ENCODE results near the gene KIF13A.

KIF13A gene

DNA sequence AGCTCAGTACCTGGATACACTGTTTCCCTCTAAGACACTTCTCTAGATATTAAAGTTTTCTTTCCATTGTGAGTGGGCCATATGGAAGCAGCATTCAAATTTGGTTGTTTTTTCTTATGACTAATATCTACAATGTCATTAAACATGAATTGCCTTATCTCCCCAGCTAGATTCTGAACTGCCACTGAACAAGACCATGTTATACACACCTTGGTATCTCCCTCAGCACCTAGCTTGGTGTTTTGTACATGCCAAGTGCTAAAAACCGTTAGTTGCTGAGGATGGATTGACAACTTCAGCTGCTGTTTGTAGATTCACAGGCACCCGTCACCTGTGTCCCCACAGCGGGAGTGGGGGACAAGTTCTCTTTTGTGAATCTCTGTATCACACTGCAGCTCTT lies 131.1 kb downstream of the KIF13A start:
- Histone ChIP-seq H3K27me3 (replicated peaks; ENCODE audit: insufficient read depth, low read length) (no peaks in the 10 kb centered on the region), H3K36me3 (replicated peaks; ENCODE audit: insufficient read depth, low read length) (no peaks in the 10 kb centered on the region), H3K27ac (ENCODE audit: low read length) (no peak overlapping the region), H3K9me3 (replicated peaks; ENCODE audit: insufficient read depth, low read length) (no peaks in the 10 kb centered on the region), H3K79me2 (ENCODE audit: low read length) (no peaks in the 10 kb centered on the region), H4K20me1 (ENCODE audit: insufficient read depth, low read length) (no peaks in the 10 kb centered on the region), H2AFZ (ENCODE audit: low read length) (no peak overlapping the region), H3K9me2 (replicated peaks; ENCODE audit: insufficient read depth, low read length) (no peaks in the 10 kb centered on the region), H3K9ac (ENCODE audit: low read length) (no peak overlapping the region), H3K4me3 (ENCODE audit: low read length) (no peak overlapping the region), H3K4me1 (ENCODE audit: low read length) (peaks cover 12% of the 10 kb centered on the region), H3F3A (ENCODE audit: insufficient read depth, low read length) (no peaks in the 10 kb centered on the region; the same call in 1 of the 2 replicates), H3K4me2 (ENCODE audit: low read depth, low read length) (no peak overlapping the region)
- TF ChIP-seq EZH2phosphoT487 (IDR thresholded peaks at IDR 0.05; ENCODE audit: low read length) (no peak), EZH2 (optimal IDR thresholded peaks at IDR 0.05; ENCODE audit: low read depth, low read length) (no peak)
- DNase-seq = no peak

DNA sequence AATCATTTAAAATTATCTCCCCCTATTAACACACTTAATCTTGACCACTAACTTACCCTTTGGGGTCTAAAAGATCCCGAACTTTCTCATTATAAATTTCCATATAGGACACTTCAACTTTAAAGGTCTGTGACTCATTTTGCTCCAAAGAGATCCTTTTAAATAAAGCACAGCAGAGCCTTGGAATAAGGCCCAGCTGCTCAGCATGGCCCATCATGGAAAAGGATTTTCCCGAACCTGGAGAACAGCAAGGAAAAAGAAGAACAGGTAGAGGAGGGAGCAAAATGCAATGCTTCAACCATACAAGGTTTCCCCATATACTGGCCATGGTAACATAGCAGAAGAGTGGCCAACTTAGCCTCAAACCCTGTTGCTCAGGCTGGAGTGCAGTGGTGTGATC lies 132.1 kb downstream of the KIF13A start:
- Histone ChIP-seq H4K20me1 (ENCODE audit: insufficient read depth, low read length) (no peaks in the 10 kb centered on the region), H3K79me2 (ENCODE audit: low read length) (no peaks in the 10 kb centered on the region), H3K4me2 (ENCODE audit: low read depth, low read length) (no peak overlapping the region), H3K27me3 (replicated peaks; ENCODE audit: insufficient read depth, low read length) (no peaks in the 10 kb centered on the region), H3K9ac (ENCODE audit: low read length) (no peak overlapping the region), H2AFZ (ENCODE audit: low read length) (no peak overlapping the region), H3K4me1 (ENCODE audit: low read length) (peaks cover 20% of the 10 kb centered on the region), H3F3A (ENCODE audit: insufficient read depth, low read length) (no peaks in the 10 kb centered on the region; the same call in 1 of the 2 replicates), H3K9me3 (replicated peaks; ENCODE audit: insufficient read depth, low read length) (no peaks in the 10 kb centered on the region), H3K27ac (ENCODE audit: low read length) (no peak overlapping the region), H3K9me2 (replicated peaks; ENCODE audit: insufficient read depth, low read length) (no peaks in the 10 kb centered on the region), H3K4me3 (ENCODE audit: low read length) (no peak overlapping the region), H3K36me3 (replicated peaks; ENCODE audit: insufficient read depth, low read length) (no peaks in the 10 kb centered on the region)
- no peak for DNase-seq
- TF ChIP-seq CTCF (IDR thresholded peaks at IDR 0.05; ENCODE audit: low read length) = no peak
- no peak for TF ChIP-seq EZH2 (optimal IDR thresholded peaks at IDR 0.05; ENCODE audit: low read depth, low read length)
- TF ChIP-seq EZH2phosphoT487 (IDR thresholded peaks at IDR 0.05; ENCODE audit: low read length) = no peak

- H3K27ac ChIP-seq (ENCODE audit: low read length) = no peak overlapping the region
- no peak overlapping the region for H3K4me3 ChIP-seq (ENCODE audit: low read length)
- peaks cover 21% of the 10 kb centered on the region for H3K4me1 ChIP-seq (ENCODE audit: low read length)
- H3K9ac ChIP-seq (ENCODE audit: low read length) = no peak overlapping the region
- no peak overlapping the region for H2AFZ ChIP-seq (ENCODE audit: low read length)
- H3K9me2 ChIP-seq (replicated peaks; ENCODE audit: insufficient read depth, low read length) = no peaks in the 10 kb centered on the region
- no peak for DNase-seq
- no peaks in the 10 kb centered on the region for H3K27me3 ChIP-seq (replicated peaks; ENCODE audit: insufficient read depth, low read length)
- no peaks in the 10 kb centered on the region; the same call in 1 of the 2 replicates for H3F3A ChIP-seq (ENCODE audit: insufficient read depth, low read length)
- TF ChIP-seq EZH2phosphoT487 (IDR thresholded peaks at IDR 0.05; ENCODE audit: low read length) = no peak
- no peak for TF ChIP-seq EZH2 (optimal IDR thresholded peaks at IDR 0.05; ENCODE audit: low read depth, low read length)
- no peak for TF ChIP-seq CTCF (IDR thresholded peaks at IDR 0.05; ENCODE audit: low read length)
- no peaks in the 10 kb centered on the region for H3K9me3 ChIP-seq (replicated peaks; ENCODE audit: insufficient read depth, low read length)
- no peaks in the 10 kb centered on the region for H3K79me2 ChIP-seq (ENCODE audit: low read length)
- no peaks in the 10 kb centered on the region for H3K36me3 ChIP-seq (replicated peaks; ENCODE audit: insufficient read depth, low read length)
- no peaks in the 10 kb centered on the region for H4K20me1 ChIP-seq (ENCODE audit: insufficient read depth, low read length)
- H3K4me2 ChIP-seq (ENCODE audit: low read depth, low read length) = no peak overlapping the region
Measured at GRCh38 chr6:17853533-17853932, 133.9 kb downstream of the KIF13A start.

DNA sequence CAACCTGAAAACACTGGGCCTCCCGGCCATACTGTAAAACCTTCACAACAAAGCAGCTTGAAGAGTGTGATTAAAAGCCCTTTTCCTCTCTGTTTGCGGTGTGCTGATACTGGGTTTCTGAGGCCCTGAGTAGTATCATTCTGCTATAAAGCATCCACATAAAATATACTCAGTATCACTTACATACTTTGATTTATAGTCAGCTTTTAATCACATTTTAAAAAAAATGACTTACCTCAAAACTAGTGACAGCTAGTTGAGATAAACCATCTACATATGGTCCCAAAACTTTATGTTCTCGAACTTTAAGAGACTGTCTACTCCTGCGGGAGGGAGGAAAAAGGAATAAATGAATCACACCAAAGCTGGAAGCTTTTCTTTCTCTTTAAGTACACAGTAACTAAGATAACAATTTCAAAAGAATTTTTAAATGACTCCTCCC lies 135.7 kb downstream of the KIF13A start:
- Histone ChIP-seq H3K27me3 (replicated peaks; ENCODE audit: insufficient read depth, low read length) (no peaks in the 10 kb centered on the region), H3K9ac (ENCODE audit: low read length) (no peak overlapping the region), H3K79me2 (ENCODE audit: low read length) (no peaks in the 10 kb centered on the region), H3K4me2 (ENCODE audit: low read depth, low read length) (peak overlapping the region; percentile 64), H3K9me2 (replicated peaks; ENCODE audit: insufficient read depth, low read length) (no peaks in the 10 kb centered on the region), H3K4me3 (ENCODE audit: low read length) (no peak overlapping the region), H4K20me1 (ENCODE audit: insufficient read depth, low read length) (no peaks in the 10 kb centered on the region), H3K36me3 (replicated peaks; ENCODE audit: insufficient read depth, low read length) (no peaks in the 10 kb centered on the region), H3K9me3 (replicated peaks; ENCODE audit: insufficient read depth, low read length) (no peaks in the 10 kb centered on the region), H3K27ac (ENCODE audit: low read length) (0 out of 2 replicates have a peak overlapping the region, but pooled peaks have one; percentile 4), H3F3A (ENCODE audit: insufficient read depth, low read length) (no peaks in the 10 kb centered on the region; the same call in 1 of the 2 replicates), H3K4me1 (ENCODE audit: low read length) (peaks cover 21% of the 10 kb centered on the region), H2AFZ (ENCODE audit: low read length) (no peak overlapping the region)
- no peak for DNase-seq
- no peak for TF ChIP-seq EZH2 (optimal IDR thresholded peaks at IDR 0.05; ENCODE audit: low read depth, low read length)
- no peak for TF ChIP-seq CTCF (IDR thresholded peaks at IDR 0.05; ENCODE audit: low read length)
- TF ChIP-seq EZH2phosphoT487 (IDR thresholded peaks at IDR 0.05; ENCODE audit: low read length) = no peak

Measured in MM.1S (cell line).